ENCODE results near the gene NDUFA8. TPM values are rescaled to one million over a fixed set of nuclear protein-coding genes. Genes with fewer than 3 reads are reported as not detected.

Gene NDUFA8
- polyA plus RNA-seq: 361 and 377 TPM in 2 replicates

DNA sequence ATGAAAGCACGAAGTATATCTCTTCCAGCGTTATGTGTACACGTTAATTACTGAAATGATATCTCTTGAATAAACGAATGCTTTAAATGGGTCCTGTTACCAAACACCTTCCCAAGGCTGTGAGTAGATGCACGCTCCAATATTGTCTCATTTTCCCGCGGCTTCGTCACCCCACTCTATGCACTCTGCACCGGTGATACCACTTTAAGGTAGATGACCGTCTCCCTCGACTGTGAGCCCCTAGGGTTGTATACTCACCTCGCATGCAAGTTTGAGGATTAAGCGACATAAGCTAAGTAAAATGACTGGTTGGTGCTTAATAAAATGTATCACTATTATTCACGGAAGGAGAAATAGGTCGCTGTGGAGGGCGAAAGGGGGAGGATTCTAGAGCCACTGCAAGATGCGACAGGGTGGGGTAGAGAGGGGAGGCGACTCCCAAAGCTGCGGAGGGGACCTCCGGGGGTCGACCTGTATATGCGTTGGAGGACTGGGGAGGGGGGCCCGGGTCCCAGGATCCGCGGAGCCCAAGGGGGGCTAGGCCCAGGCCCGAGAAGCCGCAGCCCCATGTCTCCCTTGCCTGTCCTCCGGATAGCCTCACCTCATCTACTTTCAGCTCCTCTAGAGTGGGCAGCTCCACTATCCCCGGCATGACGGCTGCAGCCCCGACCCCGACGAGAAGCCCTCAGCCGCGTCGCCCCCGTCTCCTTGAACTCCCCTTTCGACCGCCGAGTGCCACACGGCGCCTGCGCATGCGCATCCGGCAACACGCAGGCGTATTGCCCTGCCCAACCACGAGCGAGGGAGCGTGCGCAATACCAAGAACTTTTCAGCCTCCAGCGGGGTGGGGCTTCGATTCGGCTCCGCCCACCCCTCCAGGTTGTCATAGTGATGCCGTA lies at the start of gene NDUFA8, which contains the start of gene MORN5:
Gene NDUFA8, minus strand, starts transcription at position 754 of the 899 bp plus-strand sequence. Its CDS starts 102 bp downstream, at position 652.
Gene MORN5, plus strand, starts transcription at position 883 of the 899 bp plus-strand sequence. CDS start 65 bp downstream, outside the sequence.

Other genes starting within 250 kb of the NDUFA8 start
- 2.5 TPM in 1 of 2 replicates, not detected in the other for gene TTLL11, start 66.5 kb downstream of the NDUFA8 start, polyA plus RNA-seq
- gene MORN5, start 129 bp upstream of the NDUFA8 start, polyA plus RNA-seq: 0.91 and 2.7 TPM in 2 replicates
- 0.15 TPM in 1 of 2 replicates, not detected in the other for gene LHX6, start 69.2 kb upstream of the NDUFA8 start, polyA plus RNA-seq
- 40.6 and 53.0 TPM in 2 replicates for gene RBM18, start 105.1 kb upstream of the NDUFA8 start, polyA plus RNA-seq
- 12.5 and 19.4 TPM in 2 replicates for gene MRRF, start 105.1 kb upstream of the NDUFA8 start, polyA plus RNA-seq
- gene PTGS1, start 211.2 kb upstream of the NDUFA8 start, polyA plus RNA-seq: not detected in 2 replicates

Measured in Purkinje cell (primary cell).